ENCODE results near the gene NRK.
"Not testable (repeated sequence)": the region's sequence is repeated elsewhere in the genome, so short reads cannot be mapped to it uniquely, and the experiment has no call there.

Gene NRK

DNA sequence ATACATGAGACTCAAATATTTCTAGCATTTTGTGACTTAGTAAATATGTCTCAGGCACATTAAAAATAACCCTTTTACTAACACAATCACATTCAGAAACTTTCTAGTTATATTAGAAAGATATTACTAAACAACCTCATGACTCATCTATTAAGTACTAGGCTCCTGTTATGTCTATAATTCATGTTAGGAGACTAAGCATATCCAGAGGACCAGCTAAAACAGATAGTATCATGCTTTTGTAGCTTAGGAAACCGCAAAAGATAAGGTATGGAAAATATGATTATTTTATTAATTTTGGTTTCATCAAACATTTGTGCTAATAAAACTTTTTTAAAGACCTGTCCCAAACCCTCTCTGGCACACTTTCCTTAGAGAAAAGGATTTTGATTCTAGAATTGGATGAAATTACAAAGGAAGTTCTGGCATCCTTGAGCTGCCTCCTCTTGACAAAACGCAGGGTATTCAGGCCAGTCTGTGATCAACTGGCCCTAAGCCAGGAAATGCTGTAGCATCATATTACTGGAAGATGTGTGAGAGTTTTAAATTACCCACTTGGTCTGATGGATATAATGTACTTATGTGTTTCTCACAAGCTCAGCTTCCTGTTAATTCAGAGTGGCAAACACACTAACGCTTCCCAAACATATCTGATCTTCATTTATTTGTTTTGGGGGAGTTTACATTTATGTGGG is 60.4 kb downstream of the NRK start:
- DNase-seq, result peak; percentile 1

DNA sequence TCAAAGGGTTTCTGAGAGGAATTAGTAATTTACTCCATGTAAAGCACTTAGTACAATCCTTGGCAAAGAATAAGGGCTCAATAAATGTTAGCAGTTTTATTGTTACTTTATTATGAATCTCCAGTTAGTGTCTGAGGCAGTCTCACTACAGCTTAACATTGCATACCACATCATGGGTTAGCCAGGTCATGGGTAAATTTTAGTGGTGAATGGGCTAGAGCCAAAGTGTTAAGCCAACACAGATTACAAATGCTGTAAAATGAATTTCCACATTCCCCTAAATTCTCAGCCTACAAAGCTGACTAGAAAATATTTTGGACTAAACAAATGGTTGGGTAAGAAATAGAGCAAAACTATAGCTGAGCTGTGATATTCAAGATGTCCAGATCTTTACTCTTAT is 72.4 kb downstream of the NRK start:
- no peak for DNase-seq

DNA sequence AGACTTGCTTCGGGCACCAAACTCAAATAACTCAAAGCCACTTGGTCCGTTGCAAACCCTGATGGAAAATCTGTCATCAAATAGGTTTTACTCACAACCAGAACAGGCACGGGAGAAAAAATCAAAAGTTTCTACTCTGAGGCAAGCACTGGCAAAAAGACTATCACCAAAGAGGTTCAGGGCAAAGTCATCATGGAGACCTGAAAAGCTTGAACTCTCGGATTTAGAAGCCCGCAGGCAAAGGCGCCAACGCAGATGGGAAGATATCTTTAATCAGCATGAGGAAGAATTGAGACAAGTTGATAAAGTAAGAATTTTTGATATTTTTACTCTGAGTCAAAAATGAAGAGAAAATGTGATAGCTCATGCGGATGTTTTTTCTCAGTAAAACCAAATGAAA is 87.2 kb downstream of the NRK start:
- DNase-seq, result no peak

DNA sequence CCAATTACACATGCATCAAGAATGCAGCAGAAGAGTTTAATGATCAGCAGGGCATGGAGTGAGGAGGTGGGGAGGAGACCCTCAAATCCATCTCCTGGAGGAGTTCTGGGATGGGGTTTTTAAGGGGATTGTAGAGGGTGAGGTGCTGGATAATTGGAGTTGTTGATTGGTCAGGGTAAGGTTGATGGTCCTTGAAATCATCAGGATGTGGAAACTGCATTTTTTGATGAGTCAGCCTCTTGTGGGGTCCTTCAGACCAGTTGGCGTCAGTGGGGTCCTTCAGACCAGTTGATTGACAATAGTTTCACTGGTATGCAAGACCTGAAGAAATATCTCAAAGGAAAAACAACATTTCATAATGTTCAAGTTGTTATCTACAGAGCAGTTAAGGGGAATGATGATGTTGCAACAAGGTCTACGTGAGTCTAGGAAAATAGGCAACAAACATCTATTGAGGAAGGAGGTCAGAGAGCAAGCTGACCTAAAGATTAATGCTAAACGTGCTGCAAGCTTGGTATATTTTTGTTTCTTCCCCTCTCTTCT is 88.3 kb downstream of the NRK start:
- DNase-seq, result no peak

DNA sequence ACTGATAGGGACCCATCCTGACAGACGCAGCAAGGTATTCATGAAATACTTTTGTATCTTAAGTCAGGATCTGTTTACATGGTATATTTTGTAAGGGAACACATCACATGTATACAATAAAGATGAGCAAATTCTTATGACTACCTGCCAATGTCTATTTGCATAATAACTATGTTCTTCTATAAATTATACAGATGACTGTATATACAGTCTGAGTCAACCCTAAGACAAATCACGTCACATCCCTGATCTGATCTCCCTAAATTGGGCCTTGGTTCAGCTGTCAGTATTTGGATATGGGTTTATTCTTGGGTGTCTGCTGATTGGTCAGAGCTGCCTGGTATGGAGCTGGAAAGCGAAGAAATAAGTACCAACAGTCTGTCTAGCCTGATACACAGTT is 122.9 kb downstream of the NRK start:
- no peak for DNase-seq

DNA sequence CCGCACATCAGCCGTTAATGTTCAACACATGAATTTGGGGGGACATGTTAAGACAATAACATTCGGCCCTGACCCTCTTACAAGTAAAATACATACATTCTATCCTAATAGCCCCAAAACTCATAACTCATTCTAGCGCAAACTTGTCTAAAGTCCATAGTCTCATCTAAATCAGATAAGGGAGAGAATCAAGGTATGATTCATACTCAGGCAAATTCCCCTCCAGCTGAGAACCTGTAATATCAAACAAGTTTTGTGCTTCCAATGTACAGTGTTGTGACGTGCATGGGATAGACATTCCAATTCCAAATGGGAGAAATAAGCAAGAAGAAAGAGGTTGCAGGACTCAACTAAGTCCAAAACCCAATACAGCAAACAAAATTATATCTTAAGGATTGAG is 147.1 kb downstream of the NRK start:
- no peak for DNase-seq

DNA sequence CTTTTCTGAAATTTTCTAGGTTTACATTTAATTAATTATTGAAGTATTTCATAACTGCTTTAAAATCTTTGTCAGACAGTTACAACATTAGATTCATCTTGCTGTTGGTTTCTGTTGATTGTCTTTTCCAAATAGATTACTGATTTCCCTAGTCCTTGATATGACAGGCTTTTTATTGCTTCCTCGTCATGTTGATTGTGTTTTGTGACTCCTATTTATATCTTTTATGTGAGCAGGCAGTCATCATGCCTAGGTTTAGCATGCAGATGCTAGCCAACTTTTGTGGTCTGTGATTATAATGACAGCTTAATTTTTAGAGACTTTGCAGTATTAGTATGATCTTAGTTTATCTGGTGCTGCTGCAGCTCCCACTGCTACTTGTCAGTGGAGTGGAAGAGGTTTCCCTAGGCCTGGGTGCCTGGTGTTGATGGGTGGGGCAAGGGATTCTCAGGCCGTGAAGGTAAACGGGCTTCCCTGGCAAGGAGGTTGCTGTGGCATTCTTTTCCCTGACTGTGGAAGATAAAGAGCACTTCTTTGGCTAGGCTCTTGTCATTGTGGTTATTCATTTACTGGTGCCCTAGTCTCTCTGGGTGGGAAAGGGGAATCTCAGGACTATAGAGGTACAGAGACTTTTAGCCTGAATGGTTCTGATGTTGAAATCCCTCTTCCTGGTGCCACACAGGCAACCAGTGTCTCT is 150.5 kb downstream of the NRK start:
- DNase-seq, result no peak

DNA sequence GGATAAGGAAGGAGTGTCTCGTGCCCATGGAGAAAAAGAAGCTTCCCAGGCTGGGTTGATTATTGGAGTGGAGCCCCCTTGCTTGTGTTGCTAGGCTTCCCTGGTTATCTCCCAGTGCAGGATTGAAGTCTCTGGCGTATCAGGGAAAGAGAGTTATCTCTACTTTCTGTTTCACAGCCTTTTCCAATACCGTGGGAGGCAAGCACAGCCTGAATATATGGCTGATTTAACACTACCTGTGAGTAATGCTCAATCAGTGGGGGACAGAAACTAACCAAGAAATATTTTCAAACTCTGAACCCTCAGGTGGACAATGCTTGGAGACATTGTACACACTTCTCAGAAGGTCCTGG is 151.0 kb downstream of the NRK start:
- DNase-seq, result no peak

DNA sequence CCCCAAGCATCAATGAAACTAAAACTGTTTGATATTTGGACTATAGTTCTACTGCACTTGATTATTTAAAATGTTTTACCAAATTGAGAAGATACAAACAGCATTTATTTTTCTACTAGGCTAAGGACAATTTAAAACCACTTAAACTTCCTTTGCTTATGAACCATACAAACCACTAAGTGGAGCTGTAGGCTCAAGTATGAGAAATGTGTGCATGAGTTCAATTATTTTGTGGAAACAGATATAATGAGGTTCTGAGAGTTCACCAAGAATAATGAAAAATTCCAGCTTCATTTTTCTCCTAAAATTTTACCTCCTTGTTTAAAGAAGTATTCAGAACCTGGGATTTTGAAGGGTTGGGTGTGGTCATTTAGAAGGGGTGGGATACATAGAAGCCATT is 153.0 kb downstream of the NRK start:
- DNase-seq, result no peak

DNA sequence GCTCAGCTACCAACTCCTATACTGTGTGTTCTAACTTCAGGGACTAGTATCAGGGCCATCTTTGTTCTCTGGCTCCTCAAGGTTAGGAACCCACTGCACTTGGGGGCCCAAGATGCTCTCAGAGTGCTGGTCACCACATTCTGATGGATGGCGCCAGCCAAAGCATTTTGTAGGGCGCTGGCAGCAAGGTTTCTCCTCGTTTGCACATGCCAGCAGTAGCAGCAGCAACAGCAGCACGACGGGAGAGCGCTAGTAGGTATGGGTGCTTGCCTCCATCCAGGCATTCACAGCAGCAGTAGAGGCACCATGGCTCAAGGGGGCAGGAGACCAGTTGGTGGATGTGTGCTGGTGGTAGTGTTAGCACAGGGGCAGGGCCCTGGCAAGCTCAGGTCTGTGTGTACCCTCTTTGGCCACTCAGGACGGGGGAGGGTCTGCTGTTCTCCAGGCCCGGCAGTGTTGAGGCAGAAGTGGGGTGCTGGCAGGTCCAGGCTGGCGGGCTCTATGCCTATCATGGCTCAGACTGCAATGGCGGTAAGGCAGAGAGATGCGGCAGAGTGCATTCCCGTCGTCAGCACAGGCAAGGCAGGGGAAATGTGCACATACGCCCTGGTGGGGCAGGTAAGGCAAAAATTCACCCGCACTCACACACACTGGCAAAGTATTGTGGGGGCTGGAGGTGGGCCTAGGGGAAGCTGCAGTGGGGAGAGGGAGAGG is 159.6 kb downstream of the NRK start:
- no peak for DNase-seq

DNA sequence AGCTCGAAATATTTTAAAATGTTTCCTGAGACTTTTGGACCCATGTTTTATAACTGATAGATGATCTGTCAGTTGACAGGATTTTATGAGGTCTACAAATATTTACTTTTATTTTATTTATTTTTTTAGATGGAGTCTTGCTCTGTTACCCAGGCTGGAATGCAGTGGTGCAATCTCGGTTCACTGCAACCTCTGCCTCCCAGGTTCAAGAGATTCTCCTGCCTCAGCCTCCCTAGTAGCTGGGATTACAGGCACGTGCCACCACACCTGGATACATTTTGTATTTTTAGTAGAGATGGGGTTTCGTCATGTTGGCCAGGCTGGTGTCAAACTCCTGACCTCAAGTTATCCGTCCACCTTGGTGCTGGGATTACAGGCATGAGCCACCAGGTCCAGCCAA is 166.1 kb downstream of the NRK start:
- DNase-seq, result not testable (repeated sequence)

DNA sequence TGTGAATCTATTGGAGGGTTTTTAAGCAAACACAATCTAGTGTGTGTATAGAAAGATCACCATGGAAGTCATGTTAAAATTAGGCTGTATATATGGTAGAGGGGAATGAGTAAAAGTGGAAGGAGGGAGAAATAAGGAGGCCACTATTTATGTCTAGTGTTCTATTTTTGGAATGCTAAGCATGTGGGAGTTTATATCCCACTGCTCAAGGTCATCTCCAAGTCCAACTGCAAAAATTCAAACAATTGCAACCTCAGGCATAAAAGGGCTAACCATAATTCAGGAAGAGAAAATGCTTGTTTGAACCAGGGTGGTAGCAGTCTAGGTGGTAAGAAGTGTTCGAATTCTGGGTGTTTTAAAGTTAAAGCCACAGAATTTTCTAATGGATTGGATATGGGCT is 177.0 kb downstream of the NRK start:
- no peak for DNase-seq

DNA sequence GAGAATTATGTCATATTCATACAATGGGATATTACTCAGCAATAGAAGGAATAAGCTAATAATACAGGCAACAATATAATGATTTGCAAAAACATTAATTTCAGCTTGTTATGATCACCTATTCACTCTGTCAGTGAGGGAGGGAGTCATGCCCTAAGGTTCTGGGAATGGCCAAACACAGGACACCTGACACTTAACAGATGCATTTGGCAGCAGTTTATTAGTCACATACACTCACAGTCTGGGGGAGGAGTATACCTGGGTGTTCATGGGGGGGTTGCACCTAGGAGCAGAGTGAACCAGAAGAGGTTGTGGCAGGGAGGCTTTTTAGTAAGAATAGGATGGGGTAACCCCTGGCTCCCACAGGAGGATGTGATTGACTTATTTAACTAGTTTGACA is 177.9 kb downstream of the NRK start:
- no peak for DNase-seq

DNA sequence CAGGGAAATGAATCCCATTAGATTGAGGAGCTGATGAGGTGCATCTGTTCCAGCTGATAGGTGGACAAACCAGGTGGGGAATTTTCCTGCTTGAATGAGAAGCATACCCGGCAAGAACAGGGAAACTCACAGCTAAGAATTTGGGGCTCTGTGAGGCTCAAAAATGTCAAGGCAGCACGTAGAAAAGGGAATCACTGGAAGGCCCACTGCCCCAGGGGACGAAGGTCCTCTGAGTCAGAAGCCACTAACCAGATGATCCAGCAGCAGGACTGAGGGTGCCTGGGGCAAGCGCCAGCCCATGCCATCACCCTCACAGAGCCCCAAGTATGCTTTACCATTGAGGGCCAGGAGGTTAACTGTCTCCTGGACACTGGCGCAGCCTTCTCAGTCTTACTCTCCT is 178.3 kb downstream of the NRK start:
- not testable (repeated sequence) for DNase-seq

DNA sequence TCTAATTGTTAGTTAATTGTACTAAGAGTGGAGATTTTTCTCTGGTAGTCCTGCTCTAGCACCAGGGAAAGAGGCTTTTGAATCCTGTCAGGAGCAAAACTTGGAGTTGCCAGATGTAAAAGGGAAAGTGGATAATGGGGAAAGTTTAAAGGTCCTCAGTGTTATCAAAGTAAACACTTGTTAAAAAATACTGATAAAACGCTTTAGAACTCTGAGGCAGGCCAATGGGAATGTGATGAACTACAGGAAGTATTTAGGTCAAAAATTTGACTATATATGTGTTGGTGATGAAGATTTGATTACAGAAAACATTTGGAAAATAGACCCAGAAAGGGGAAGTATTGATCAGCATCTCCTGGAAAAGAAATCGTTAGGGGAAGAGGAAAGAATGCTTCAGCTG is 183.3 kb downstream of the NRK start:
- no peak for DNase-seq

DNA sequence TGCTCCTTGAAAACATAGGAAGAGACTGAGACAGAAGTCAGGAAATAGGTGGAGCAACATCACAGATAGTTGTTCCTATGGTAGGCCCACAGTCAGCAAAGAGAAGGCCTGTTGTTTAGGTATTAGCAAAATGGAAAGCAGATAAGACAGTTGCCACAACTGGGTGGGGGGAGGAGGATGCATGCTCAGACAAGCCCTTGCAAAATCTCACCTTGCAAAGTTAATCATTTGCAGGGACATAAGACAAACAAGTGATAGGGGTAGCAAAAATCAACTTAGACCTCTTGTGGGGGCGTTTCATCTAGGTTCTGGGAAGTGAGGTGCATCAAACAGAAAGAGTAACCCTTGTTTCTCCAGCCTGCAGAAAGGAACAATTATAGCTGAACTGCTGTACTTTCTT is 185.5 kb downstream of the NRK start:
- no peak for DNase-seq

All from NCI-H82 (cell line).